WTC11 (cell line): Measurements from ENCODE around the gene OLIG1. TPM values are rescaled to one million over a fixed set of nuclear protein-coding genes. Genes with fewer than 3 reads are reported as not detected.

Experiments used
- ATAC-seq: fragments of 200-7000 bp; cut with Tn5 transposase; 2 replicates; pipeline ENCODE4 v1.10.0; 2021; ENCODE audit warnings: mild to moderate bottlenecking, moderate library complexity
- CTCF ChIA-PET: fragments of 300-600 bp; sonication (Branson Sonifier 250); formaldehyde crosslinking; loops from one replicate; lab custom pipeline; 2021; ENCODE audit warnings: antibody characterized with exemption; lab: Charles Lee
- POLR2A ChIA-PET: fragments of 350-600 bp; sonication (Branson Sonifier 250); formaldehyde crosslinking; loops from one replicate; lab custom pipeline; 2021; ENCODE audit warnings: antibody characterized with exemption; lab: Charles Lee
- DNase-seq: peaks from one replicate; pipeline ENCODE4 v3.0.0; 2021; ENCODE audit warnings: low spot score
- H3K27ac Mint-ChIP-seq: 2 replicates; pipeline ENCODE4 v1.8.0; 2021; ENCODE audit warnings: mixed read lengths
- H3K27me3 Mint-ChIP-seq: 2 replicates; pipeline ENCODE4 v1.8.0; 2021; ENCODE audit warnings: low read depth, mild to moderate bottlenecking, moderate library complexity, mixed read lengths
- H3K36me3 Mint-ChIP-seq: 2 replicates; pipeline ENCODE4 v1.8.0; 2021; ENCODE audit warnings: mixed read lengths
- H3K4me1 Mint-ChIP-seq: 2 replicates; pipeline ENCODE4 v1.8.0; 2022; ENCODE audit warnings: mixed read lengths
- H3K4me3 Mint-ChIP-seq: 2 replicates; pipeline ENCODE4 v1.8.0; 2021; ENCODE audit warnings: mild to moderate bottlenecking, moderate library complexity, mixed read lengths
- H3K9me3 Mint-ChIP-seq: 2 replicates; pipeline ENCODE4 v1.8.0; 2021; ENCODE audit warnings: mixed read lengths
- AFF4 ChIP-seq: sonication (generic); formaldehyde crosslinking; IDR thresholded peaks from 2 replicates; pipeline ENCODE4 v1.8.1; 2023; ENCODE audit warnings: mild to moderate bottlenecking, missing genetic modification reagents, borderline replicate concordance
- E2F1 ChIP-seq: sonication (generic); formaldehyde crosslinking; IDR thresholded peaks from 2 replicates; pipeline ENCODE4 v1.8.0; 2022; ENCODE audit warnings: mild to moderate bottlenecking, missing genetic modification reagents
- ETV6 ChIP-seq: sonication (generic); formaldehyde crosslinking; IDR thresholded peaks from 2 replicates; pipeline ENCODE4 v1.8.1; 2022; ENCODE audit warnings: mild to moderate bottlenecking, missing genetic modification reagents
- JUN ChIP-seq: sonication (generic); formaldehyde crosslinking; IDR thresholded peaks from 2 replicates; pipeline ENCODE4 v1.8.0; 2023; ENCODE audit warnings: mild to moderate bottlenecking, missing genetic modification reagents
- MXD4 ChIP-seq: fragments of 250-450 bp; sonication (Bioruptor Pico); IDR thresholded peaks from 2 replicates; pipeline ENCODE4 v1.8.0; 2021; ENCODE audit warnings: mild to moderate bottlenecking, moderate library complexity, borderline replicate concordance
- NR1H2 ChIP-seq: sonication (generic); formaldehyde crosslinking; IDR thresholded peaks from 2 replicates; pipeline ENCODE4 v1.9.0; 2021; ENCODE audit warnings: mild to moderate bottlenecking, moderate library complexity, missing genetic modification reagents
- NR2C2 ChIP-seq: sonication (generic); formaldehyde crosslinking; IDR thresholded peaks from 2 replicates; pipeline ENCODE4 v1.8.0; 2022; ENCODE audit warnings: mild to moderate bottlenecking, missing genetic modification reagents
- NR3C1 ChIP-seq: sonication (generic); formaldehyde crosslinking; conservative IDR thresholded peaks from 2 replicates; pipeline ENCODE4 v1.8.1; 2023; ENCODE audit warnings: low read depth, mild to moderate bottlenecking, missing genetic modification reagents
- OVOL2 ChIP-seq: fragments of 250-450 bp; sonication (Bioruptor Pico); IDR thresholded peaks from 2 replicates; pipeline ENCODE4 v1.9.0; 2021; ENCODE audit warnings: mild to moderate bottlenecking, borderline replicate concordance
- PRRX2 ChIP-seq: fragments of 250-450 bp; sonication (Bioruptor Pico); IDR thresholded peaks from 2 replicates; pipeline ENCODE4 v1.8.0; 2021; ENCODE audit warnings: mild to moderate bottlenecking
- RORB ChIP-seq: fragments of 250-450 bp; sonication (Bioruptor Pico); IDR thresholded peaks from 2 replicates; pipeline ENCODE4 v1.9.0; 2021; ENCODE audit warnings: mild to moderate bottlenecking
- TEAD1 ChIP-seq: sonication (generic); formaldehyde crosslinking; IDR thresholded peaks from 2 replicates; pipeline ENCODE4 v1.8.0; 2022; ENCODE audit warnings: mild to moderate bottlenecking, missing genetic modification reagents
- USF1 ChIP-seq: sonication (generic); formaldehyde crosslinking; IDR thresholded peaks from 2 replicates; pipeline ENCODE4 v1.8.0; 2022; ENCODE audit warnings: mild to moderate bottlenecking, missing genetic modification reagents
- ZNF512 ChIP-seq: sonication (generic); formaldehyde crosslinking; IDR thresholded peaks from 2 replicates; pipeline ENCODE4 v1.8.1; 2022; ENCODE audit warnings: missing genetic modification reagents, borderline replicate concordance
- ZNF671 ChIP-seq: fragments of 250-450 bp; sonication (Bioruptor Pico); IDR thresholded peaks from 2 replicates; pipeline ENCODE4 v1.8.0; 2021; ENCODE audit warnings: mild to moderate bottlenecking
- total RNA-seq: library from RNA; stranded (reverse); gene quantifications from 3 replicates; pipeline ENCODE4 v1.2.3, GENCODE V29; 2021
- TF ChIP-seq, protein P1 (sequence below): fragments of 250-450 bp; sonication (Bioruptor Pico); IDR thresholded peaks from 2 replicates; pipeline ENCODE4 v1.9.0; 2021; ENCODE audit warnings: mild to moderate bottlenecking
- TF ChIP-seq, protein P2 (sequence below): fragments of 250-450 bp; sonication (Bioruptor Pico); conservative IDR thresholded peaks from 2 replicates; pipeline ENCODE4 v1.9.0; 2021; ENCODE audit warnings: mild to moderate bottlenecking
- TF ChIP-seq, protein P3 (sequence below): sonication (generic); formaldehyde crosslinking; conservative IDR thresholded peaks from 2 replicates; pipeline ENCODE4 v1.8.1; 2023; ENCODE audit warnings: mild to moderate bottlenecking, low read depth, missing genetic modification reagents, moderate library complexity
- TF ChIP-seq, protein P4 (sequence below): sonication (generic); formaldehyde crosslinking; IDR thresholded peaks from 2 replicates; pipeline ENCODE4 v1.8.0; 2023; ENCODE audit warnings: missing genetic modification reagents, mild to moderate bottlenecking, borderline replicate concordance

Gene OLIG1
- total RNA-seq, 1 experiment from 2014 or later, result 2.1 TPM

GRCh38 chr21:33039536-33039935 lies 30.4 kb upstream of the OLIG1 start (continued):
- TF ChIP-seq JUN (CRISPR knock-in tag) (no peak), TEAD1 (CRISPR knock-in tag) (no peak), AFF4 (CRISPR knock-in tag) (no peak), NR2C2 (CRISPR knock-in tag) (no peak), NR3C1 (no peak), RORB (CRISPR knock-in tag) (no peak), PRRX2 (CRISPR knock-in tag) (no peak)
- TF ChIP-seq, protein P1, sequence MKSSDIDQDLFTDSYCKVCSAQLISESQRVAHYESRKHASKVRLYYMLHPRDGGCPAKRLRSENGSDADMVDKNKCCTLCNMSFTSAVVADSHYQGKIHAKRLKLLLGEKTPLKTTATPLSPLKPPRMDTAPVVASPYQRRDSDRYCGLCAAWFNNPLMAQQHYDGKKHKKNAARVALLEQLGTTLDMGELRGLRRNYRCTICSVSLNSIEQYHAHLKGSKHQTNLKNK (CRISPR knock-in tag), result no peak
- TF ChIP-seq, protein P2, sequence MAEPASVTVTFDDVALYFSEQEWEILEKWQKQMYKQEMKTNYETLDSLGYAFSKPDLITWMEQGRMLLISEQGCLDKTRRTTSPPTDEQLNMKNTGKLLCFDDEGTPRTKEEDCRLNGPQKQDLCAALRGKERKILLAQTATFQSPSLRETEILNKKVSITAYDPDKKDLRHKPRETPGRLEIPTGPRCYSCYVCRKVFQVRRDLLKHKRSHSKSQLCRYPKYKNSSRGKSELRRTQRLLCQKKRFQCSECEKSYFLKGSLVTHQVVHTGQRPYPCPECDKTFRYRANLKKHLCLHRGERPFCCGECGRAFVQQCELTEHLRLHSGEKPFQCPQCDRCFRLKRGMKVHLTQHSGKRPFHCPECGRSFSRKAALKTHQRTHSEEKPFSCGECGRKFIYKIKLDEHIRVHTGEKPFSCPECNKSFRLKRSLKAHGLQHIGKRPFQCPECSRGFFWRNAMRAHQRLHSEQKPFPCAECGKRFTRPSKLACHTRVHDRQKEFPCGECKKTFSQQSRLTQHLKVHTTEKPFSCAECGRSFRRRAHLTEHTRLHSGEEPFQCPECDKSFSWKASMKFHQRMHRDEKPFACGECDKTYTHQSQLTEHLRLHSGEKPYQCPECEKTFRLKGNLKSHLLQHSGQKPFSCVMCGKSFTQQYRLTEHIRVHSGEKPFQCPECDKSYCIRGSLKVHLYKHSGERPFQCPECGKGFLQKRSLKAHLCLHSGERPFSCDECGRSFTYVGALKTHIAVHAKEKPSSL (CRISPR knock-in tag), result no peak
- TF ChIP-seq, protein P3, sequence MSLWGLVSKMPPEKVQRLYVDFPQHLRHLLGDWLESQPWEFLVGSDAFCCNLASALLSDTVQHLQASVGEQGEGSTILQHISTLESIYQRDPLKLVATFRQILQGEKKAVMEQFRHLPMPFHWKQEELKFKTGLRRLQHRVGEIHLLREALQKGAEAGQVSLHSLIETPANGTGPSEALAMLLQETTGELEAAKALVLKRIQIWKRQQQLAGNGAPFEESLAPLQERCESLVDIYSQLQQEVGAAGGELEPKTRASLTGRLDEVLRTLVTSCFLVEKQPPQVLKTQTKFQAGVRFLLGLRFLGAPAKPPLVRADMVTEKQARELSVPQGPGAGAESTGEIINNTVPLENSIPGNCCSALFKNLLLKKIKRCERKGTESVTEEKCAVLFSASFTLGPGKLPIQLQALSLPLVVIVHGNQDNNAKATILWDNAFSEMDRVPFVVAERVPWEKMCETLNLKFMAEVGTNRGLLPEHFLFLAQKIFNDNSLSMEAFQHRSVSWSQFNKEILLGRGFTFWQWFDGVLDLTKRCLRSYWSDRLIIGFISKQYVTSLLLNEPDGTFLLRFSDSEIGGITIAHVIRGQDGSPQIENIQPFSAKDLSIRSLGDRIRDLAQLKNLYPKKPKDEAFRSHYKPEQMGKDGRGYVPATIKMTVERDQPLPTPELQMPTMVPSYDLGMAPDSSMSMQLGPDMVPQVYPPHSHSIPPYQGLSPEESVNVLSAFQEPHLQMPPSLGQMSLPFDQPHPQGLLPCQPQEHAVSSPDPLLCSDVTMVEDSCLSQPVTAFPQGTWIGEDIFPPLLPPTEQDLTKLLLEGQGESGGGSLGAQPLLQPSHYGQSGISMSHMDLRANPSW (CRISPR knock-in tag), result no peak

DNA sequence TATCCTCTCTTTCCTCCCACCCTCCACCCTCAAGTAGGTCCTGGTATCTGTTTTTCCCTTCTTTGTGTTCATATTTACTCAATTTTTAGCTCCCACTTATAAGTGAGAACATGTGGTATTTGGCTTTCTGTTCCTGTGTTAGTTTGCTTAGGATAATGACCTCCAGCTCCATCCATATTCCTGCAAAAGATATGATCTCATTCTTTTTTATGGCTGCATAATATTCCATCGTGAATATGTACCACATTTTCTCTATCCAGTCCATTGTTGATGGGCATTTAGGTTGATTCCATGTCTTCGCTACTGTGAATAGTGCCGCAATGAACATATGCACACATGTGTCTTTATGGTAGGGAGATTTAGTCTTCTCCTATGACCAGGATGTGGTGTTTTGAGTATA lies 29.7 kb upstream of the OLIG1 start:
- H3K4me1 Mint-ChIP-seq, result peaks cover 20% of the 10 kb centered on the region
- H3K9me3 Mint-ChIP-seq, result 0 out of 2 replicates have a peak, but pooled peaks cover 6% of the 10 kb centered on the region
- ChIA-PET POLR2A (interaction anchor here (0.7 kb wide), 2 partner anchors 47 to 88 kb away, joined by 3 to 4 read pairs; no protein-coding TSS in a partner anchor), CTCF (interaction anchor here (1.8 to 2.3 kb wide), 2 partner anchors 46 to 87 kb away, joined by 3 to 7 read pairs; no protein-coding TSS in a partner anchor)
- DNase-seq, result no peak
- H3K27ac Mint-ChIP-seq, result no peak overlapping the region
- peaks cover 47% of the 10 kb centered on the region for H3K27me3 Mint-ChIP-seq
- no peaks in the 10 kb centered on the region for H3K36me3 Mint-ChIP-seq
- ATAC-seq, result no peak
- H3K4me3 Mint-ChIP-seq, result no peak overlapping the region
- TF ChIP-seq E2F1 (CRISPR knock-in tag), result no peak
- TF ChIP-seq ZNF512 (CRISPR knock-in tag), result no peak
- no peak for TF ChIP-seq OVOL2 (CRISPR knock-in tag)
- TF ChIP-seq RORB (CRISPR knock-in tag), result no peak
- no peak for TF ChIP-seq NR1H2 (CRISPR knock-in tag)
- no peak for TF ChIP-seq USF1 (CRISPR knock-in tag)
- TF ChIP-seq MXD4 (CRISPR knock-in tag), result no peak
- no peak for TF ChIP-seq ZNF671 (CRISPR knock-in tag)
- TF ChIP-seq, protein P4, sequence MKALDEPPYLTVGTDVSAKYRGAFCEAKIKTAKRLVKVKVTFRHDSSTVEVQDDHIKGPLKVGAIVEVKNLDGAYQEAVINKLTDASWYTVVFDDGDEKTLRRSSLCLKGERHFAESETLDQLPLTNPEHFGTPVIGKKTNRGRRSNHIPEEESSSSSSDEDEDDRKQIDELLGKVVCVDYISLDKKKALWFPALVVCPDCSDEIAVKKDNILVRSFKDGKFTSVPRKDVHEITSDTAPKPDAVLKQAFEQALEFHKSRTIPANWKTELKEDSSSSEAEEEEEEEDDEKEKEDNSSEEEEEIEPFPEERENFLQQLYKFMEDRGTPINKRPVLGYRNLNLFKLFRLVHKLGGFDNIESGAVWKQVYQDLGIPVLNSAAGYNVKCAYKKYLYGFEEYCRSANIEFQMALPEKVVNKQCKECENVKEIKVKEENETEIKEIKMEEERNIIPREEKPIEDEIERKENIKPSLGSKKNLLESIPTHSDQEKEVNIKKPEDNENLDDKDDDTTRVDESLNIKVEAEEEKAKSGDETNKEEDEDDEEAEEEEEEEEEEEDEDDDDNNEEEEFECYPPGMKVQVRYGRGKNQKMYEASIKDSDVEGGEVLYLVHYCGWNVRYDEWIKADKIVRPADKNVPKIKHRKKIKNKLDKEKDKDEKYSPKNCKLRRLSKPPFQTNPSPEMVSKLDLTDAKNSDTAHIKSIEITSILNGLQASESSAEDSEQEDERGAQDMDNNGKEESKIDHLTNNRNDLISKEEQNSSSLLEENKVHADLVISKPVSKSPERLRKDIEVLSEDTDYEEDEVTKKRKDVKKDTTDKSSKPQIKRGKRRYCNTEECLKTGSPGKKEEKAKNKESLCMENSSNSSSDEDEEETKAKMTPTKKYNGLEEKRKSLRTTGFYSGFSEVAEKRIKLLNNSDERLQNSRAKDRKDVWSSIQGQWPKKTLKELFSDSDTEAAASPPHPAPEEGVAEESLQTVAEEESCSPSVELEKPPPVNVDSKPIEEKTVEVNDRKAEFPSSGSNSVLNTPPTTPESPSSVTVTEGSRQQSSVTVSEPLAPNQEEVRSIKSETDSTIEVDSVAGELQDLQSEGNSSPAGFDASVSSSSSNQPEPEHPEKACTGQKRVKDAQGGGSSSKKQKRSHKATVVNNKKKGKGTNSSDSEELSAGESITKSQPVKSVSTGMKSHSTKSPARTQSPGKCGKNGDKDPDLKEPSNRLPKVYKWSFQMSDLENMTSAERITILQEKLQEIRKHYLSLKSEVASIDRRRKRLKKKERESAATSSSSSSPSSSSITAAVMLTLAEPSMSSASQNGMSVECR (CRISPR knock-in tag), result no peak
- no peak for TF ChIP-seq ETV6
